HL-60/S4 treated with retinoic acid at 250 ng/mL for 4 days and 3 days (cell line): ENCODE data around the gene DRAP1.

ENCODE experiments used
- in situ Hi-C: fragments of 300-500 bp; cut with MboI; formaldehyde crosslinking; loops from 2 replicates; pipeline ENCODE4 v1.7.0; 2022; ENCODE audit warnings: low sequenced_read_pairs

Gene DRAP1

DNA sequence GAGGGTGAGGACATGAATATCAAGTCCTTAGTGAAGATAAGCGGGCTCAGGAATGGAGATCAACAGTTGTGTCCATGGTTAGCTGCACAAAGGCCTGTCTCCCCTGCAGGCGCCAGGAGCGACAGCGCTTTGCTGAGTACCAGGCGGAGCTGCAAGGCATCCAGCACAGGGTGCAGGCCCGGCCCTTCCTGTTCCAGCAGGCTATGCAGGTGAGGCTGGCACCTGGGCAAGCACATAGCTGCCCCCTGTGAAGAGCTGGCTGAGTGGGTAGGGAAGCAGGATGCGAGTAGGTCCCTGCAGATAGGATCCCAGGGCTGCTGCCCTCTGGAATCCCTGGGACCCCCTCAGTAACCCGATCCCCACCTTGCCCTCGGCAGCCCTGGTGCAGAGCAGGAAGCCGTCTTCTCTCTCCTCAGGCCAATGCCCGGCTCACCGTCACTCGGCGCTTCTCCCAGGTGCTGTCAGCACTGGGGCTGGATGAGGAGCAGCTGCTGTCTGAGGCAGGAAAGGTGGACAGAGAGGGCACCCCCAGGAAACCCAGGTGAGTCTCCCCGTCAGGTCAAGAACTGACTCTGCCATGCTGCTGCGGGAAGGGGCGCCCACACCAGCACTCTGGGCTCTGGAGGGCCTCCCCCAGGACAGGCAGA lies 39.7 kb downstream of the DRAP1 start:
- in situ Hi-C loops, result no loop called here

DNA sequence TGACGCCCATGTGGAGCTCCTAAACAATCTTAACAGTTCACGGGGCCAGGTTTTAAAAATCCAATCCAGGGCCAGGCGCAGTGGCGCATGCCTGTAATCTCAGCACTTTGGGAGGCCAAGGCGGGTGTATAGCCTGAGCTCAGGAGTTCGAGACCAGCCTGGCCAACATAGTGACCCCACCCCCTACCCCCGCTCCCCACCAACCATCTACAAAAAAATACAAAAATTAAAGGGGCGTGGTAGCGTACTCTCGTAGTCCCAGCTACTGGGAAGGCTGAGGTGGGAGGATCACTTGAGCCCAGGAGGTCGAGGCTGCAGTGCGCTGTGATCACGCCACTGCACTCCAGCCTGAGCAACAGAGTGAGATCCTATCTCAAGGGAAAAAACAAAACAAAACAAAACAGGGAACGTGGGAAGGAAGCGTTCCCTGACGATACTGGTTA lies 41.6 kb downstream of the DRAP1 start:
- in situ Hi-C loops, result no loop called here

DNA sequence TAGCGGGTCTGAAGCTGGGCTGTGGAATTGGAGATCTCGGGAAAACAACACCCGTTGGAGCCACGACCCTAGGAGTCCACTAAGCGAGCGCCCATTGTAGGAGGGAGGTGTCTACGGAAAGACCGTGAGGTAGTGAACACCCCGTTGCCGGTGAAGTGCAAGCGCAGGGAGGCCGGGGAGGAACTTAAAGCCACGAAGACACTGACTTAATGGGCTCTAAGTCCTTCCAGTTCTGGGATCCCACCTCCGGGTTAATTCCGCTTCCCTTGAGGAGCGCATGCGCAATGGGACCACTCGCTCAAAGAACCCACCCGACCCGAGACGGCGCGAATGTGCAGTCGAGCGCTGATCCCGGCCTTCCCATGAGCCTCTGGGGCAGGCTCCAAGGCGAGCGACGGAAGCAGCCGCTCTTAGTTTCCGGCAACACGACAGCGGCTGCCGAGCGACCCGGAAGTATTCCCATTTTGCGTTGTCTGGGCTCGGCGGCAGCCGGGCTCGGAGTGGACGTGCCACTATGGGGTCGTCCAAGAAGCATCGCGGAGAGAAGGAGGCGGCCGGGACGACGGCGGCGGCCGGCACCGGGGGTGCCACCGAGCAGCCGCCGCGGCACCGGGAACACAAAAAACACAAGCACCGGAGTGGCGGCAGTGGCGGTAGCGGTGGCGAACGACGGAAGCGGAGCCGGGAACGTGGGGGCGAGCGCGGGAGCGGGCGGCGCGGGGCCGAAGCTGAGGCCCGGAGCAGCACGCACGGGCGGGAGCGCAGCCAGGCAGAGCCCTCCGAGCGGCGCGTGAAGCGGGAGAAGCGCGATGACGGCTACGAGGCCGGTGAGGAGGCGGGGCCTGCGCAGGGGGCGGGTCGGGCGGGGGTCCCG lies 42.3 kb downstream of the DRAP1 start, which contains the start of gene SART1:
SART1 (plus strand) TSS at position 468 of the 874 bp plus-strand sequence; CDS start at position 515, 47 bp downstream.
- in situ Hi-C loops, result no loop called here

DNA sequence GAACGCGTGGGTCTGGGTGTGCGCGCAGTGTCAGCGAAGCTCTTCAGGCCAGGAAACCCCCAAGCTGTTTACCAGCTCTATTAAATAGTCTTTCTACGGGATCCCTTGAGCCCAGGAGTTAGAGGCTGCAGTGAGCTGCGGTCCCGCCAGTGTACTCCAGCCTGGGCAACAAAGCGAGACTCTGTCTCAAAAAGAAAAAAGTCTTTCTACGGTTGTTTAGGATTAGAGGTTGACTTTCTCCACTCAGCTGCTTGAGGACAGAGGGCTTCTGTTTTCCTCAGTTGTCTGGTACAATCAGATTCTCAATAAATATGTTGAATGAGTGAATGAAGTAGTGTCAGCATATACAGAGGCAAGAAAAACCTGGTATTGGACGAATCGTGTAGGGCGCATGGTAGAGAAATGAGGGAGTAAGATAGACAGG lies 42.9 kb downstream of the DRAP1 start:
- in situ Hi-C loops, result no loop called here

DNA sequence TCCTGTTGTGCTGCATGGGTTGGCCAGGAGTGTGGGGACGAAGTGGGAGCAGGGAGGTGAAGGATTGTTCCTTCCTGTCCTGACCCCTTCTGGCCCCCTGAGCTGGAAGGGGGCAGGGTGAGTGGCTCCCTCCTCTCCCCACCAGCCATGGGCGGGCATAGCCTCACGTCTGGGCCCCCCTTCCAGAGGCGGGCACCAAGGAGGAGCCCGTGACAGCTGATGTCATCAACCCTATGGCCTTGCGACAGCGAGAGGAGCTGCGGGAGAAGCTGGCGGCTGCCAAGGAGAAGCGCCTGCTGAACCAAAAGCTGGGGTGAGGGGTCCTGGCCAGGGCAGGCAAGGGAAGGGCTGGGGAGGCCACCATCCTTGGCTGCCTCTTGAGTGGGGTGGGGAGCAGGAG lies 45.7 kb downstream of the DRAP1 start:
- in situ Hi-C loops, result no loop called here

DNA sequence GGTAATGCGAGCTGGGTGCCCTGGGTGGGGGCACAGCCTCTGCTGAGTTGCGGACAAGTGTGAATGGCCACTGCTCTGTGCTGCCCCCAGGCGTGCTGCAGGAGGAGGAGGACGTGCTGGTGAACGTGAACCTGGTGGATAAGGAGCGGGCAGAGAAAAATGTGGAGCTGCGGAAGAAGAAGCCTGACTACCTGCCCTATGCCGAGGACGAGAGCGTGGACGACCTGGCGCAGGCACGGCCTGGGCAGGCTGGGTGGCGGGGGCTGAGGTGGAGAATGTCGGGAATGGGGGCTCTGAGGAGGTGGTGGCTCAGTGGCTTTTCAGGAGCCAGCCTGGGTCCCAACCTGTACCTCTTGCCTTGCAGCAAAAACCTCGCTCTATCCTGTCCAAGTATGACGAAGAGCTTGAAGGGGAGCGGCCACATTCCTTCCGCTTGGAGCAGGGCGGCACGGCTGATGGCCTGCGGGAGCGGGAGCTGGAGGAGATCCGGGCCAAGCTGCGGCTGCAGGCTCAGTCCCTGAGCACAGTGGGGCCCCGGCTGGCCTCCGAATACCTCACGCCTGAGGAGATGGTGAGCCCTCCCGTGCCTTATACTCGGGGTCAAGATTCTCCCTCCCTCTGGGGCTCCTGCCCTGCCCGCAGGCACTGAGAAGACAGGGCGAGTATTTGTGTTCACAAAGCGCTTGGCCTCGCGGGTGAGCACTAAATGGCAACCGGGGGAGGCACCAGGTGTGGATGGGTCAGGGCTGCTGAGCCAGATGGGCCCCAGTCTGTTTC lies 46.9 kb downstream of the DRAP1 start:
- in situ Hi-C loops, result no loop called here

DNA sequence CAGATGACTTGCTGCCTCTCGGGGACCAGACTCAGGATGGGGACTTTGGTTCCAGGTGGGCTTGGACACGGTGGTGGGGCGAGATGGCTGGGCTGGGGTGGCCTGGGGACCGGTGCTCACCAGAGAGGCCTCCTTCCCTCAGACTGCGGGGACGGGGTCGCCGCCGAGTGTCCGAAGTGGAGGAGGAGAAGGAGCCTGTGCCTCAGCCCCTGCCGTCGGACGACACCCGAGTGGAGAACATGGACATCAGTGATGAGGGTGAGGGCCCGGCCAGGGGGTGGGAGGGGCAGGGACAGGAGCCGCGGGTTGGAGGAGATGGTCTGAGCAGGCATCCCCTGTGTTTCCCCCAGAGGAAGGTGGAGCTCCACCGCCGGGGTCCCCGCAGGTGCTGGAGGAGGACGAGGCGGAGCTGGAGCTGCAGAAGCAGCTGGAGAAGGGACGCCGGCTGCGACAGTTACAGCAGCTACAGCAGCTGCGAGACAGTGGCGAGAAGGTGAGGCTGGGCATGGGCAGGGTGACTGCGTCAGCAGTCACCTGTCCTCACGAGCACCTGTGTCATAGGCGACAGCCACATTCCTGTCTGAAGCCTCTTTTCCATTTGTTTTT lies 48.2 kb downstream of the DRAP1 start:
- in situ Hi-C loops, result no loop called here

DNA sequence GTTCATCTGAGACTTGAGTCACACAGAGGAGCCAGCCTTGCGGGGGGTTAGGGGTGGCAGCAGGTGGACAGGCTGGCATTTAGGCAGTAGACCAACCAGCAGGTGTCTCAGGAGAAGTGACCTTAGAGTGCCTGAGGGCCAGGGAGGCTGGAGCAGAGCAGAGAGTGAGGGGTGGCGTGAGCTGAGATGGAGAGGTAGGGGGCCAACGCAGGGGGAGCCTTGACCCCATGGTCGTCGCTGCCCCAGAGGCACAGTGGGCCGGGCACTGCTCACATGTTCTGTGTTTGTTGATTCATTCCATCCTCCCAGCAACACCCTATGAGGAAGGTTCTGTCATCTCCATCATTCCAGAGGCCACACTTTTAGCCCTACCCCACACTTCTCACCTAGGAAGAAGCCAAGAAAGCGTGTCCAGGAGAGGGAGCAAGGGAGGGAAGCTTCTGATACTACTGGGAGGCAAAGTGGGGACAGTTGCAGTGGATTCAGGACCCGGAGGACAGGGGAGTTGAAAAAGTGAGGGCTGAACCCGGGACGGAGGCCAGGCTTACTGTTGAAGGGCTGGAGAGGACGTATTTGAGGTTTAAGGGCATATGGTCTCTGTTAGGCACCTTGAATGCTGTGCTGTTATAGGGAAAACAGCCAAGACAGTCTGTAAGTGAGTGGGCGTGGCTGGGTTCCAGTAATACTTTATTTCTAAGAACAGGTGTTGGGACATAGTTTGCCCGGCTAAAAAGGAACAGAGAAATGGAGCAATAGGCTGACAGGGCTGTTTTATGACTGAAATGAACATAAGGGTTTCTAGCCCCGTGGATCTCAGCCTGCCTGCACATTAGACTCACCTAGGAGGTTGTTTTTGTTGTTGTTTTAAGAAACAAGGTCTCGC lies 49.6 kb downstream of the DRAP1 start:
- in situ Hi-C loops, result no loop called here
